ENCODE results near the gene PSMB10. TPM values are rescaled to one million over a fixed set of nuclear protein-coding genes. Genes with fewer than 3 reads are reported as not detected.

Gene PSMB10
- total RNA-seq, 1 donor from 2014 or later, result 55.8 TPM

GRCh38 chr16:67946128-67946569, 9.5 kb upstream of the PSMB10 start:
- no peak overlapping the region for H3K4me3 ChIP-seq
- intact Hi-C loops (cut with micrococcal nuclease), result no loop called here
- peaks cover 77% of the 10 kb centered on the region for H3K4me1 ChIP-seq
- H3K27me3 ChIP-seq (ENCODE audit: low read depth), result no peaks in the 10 kb centered on the region
- no peak for TF ChIP-seq CTCF (IDR thresholded peaks at IDR 0.05; ENCODE audit: borderline replicate concordance)
- no peak for DNase-seq
- peaks cover 94% of the 10 kb centered on the region for H3K36me3 ChIP-seq
- H3K9me3 ChIP-seq (replicated peaks), result no peaks in the 10 kb centered on the region
- H3K27ac ChIP-seq (replicated peaks), result peak overlapping the region; percentile 80

GRCh38 chr16:67945392-67945933, 8.8 kb upstream of the PSMB10 start:
- H3K4me3 ChIP-seq, result peak overlapping the region; percentile 3
- no peaks in the 10 kb centered on the region for H3K27me3 ChIP-seq (ENCODE audit: low read depth)
- no peaks in the 10 kb centered on the region for H3K9me3 ChIP-seq (replicated peaks)
- peaks cover 91% of the 10 kb centered on the region for H3K36me3 ChIP-seq
- peak overlapping the region; percentile 80 for H3K27ac ChIP-seq (replicated peaks)
- intact Hi-C loops (cut with micrococcal nuclease), result no loop called here
- TF ChIP-seq CTCF (IDR thresholded peaks at IDR 0.05; ENCODE audit: borderline replicate concordance), result no peak
- peaks cover 74% of the 10 kb centered on the region for H3K4me1 ChIP-seq
- no peak for DNase-seq

GRCh38 chr16:67944690-67945391, 8.2 kb upstream of the PSMB10 start:
- H3K27me3 ChIP-seq (ENCODE audit: low read depth), result no peaks in the 10 kb centered on the region
- peak overlapping the region; percentile 80 for H3K27ac ChIP-seq (replicated peaks)
- intact Hi-C loops (cut with micrococcal nuclease), result no loop called here
- no peaks in the 10 kb centered on the region for H3K9me3 ChIP-seq (replicated peaks)
- TF ChIP-seq CTCF (IDR thresholded peaks at IDR 0.05; ENCODE audit: borderline replicate concordance), result no peak
- no peak for DNase-seq
- H3K4me1 ChIP-seq, result peaks cover 80% of the 10 kb centered on the region
- peaks cover 89% of the 10 kb centered on the region for H3K36me3 ChIP-seq
- H3K4me3 ChIP-seq, result peak overlapping the region; percentile 3

- no peaks in the 10 kb centered on the region for H3K27me3 ChIP-seq (ENCODE audit: low read depth)
- no peaks in the 10 kb centered on the region for H3K9me3 ChIP-seq (replicated peaks)
- no peak for TF ChIP-seq CTCF (IDR thresholded peaks at IDR 0.05; ENCODE audit: borderline replicate concordance)
- peak within 1 kb of the TSS; percentile 80 for H3K27ac ChIP-seq (replicated peaks)
- DNase-seq, result peak; percentile 69
- intact Hi-C loops (cut with micrococcal nuclease), result no loop called here
- peaks cover 88% of the 10 kb centered on the region for H3K4me1 ChIP-seq
- peaks cover 87% of the 10 kb centered on the region for H3K36me3 ChIP-seq
- H3K4me3 ChIP-seq, result no peak within 1 kb of the TSS
Measured at GRCh38 chr16:67943619-67944504, 7.2 kb upstream of the PSMB10 start, which contains the start of gene LCAT. Gene LCAT, minus strand, starts transcription at chr16:67944120. Its CDS starts 19 bp downstream, at chr16:67944101.

- intact Hi-C loops (cut with micrococcal nuclease), result no loop called here
- no peak overlapping the region for H3K4me3 ChIP-seq
- TF ChIP-seq CTCF (IDR thresholded peaks at IDR 0.05; ENCODE audit: borderline replicate concordance), result no peak
- peaks cover 81% of the 10 kb centered on the region for H3K36me3 ChIP-seq
- no peak for DNase-seq
- H3K9me3 ChIP-seq (replicated peaks), result no peaks in the 10 kb centered on the region
- peaks cover 85% of the 10 kb centered on the region for H3K4me1 ChIP-seq
- H3K27me3 ChIP-seq (ENCODE audit: low read depth), result no peaks in the 10 kb centered on the region
- H3K27ac ChIP-seq (replicated peaks), result peak overlapping the region; percentile 80
Measured at GRCh38 chr16:67943256-67943618, 6.6 kb upstream of the PSMB10 start.

Measured in left ventricle myocardium inferior (tissue), 1 donor.